RWPE2 (cell line): ENCODE data around the gene OVCA2.

Source experiments
- ATAC-seq: fragments of 200-7000 bp; cut with Tn5 transposase; 3 replicates; pipeline ENCODE4 v1.9.1; 2021; ENCODE audit warnings: low read depth
- DNase-seq: peaks from one replicate; pipeline ENCODE4 v3.0.0-alpha.2; 2020; ENCODE audit warnings: low spot score
- H3K27ac ChIP-seq: fragments of 450-650 bp; 2 replicates; pipeline ENCODE4 v1.5.1; 2017; ENCODE audit warnings: mild to moderate bottlenecking; ENCODE audit not compliant: poor library complexity, severe bottlenecking
- H3K27me3 ChIP-seq: fragments of 250-450 bp; sonication (Bioruptor Pico); 2 replicates; pipeline ENCODE4 v1.5.1; 2021; ENCODE audit warnings: mild to moderate bottlenecking, moderate library complexity; ENCODE audit not compliant: insufficient read depth, poor library complexity, severe bottlenecking
- H3K36me3 ChIP-seq: fragments of 250-450 bp; sonication (Bioruptor Pico); 2 replicates; pipeline ENCODE4 v1.5.1; 2020; ENCODE audit warnings: low read depth, mild to moderate bottlenecking, moderate library complexity
- H3K4me1 ChIP-seq: fragments of 250-450 bp; sonication (Bioruptor Pico); 2 replicates; pipeline ENCODE4 v1.5.1; 2021; ENCODE audit warnings: mild to moderate bottlenecking, moderate library complexity; ENCODE audit not compliant: insufficient read depth, poor library complexity, severe bottlenecking
- H3K4me3 ChIP-seq: fragments of 250-450 bp; sonication (Bioruptor Pico); 2 replicates; pipeline ENCODE4 v1.5.1; 2021; ENCODE audit warnings: mild to moderate bottlenecking, moderate library complexity; ENCODE audit not compliant: severe bottlenecking
- H3K9me3 ChIP-seq: fragments of 250-450 bp; sonication (Bioruptor Pico); 2 replicates; pipeline ENCODE4 v1.5.1; 2021; ENCODE audit warnings: mild to moderate bottlenecking, moderate library complexity; ENCODE audit not compliant: severe bottlenecking
- CTCF ChIP-seq: fragments of 450-650 bp; IDR thresholded peaks from one replicate; pipeline ENCODE4 v1.5.1; 2017; ENCODE audit warnings: mild to moderate bottlenecking, moderate library complexity; ENCODE audit not compliant: poor library complexity, severe bottlenecking

The OVCA2 gene

GRCh38 chr17:1995907-1996799, 45.7 kb upstream of the OVCA2 start:
- ATAC-seq: no peak

GRCh38 chr17:1996800-1997288, 45.0 kb upstream of the OVCA2 start:
- TF ChIP-seq CTCF: no peak
- Histone ChIP-seq H3K4me3 (no peak overlapping the region), H3K27ac (no peak overlapping the region), H3K9me3 (no peaks in the 10 kb centered on the region), H3K4me1 (no peaks in the 10 kb centered on the region), H3K36me3 (no peaks in the 10 kb centered on the region), H3K27me3 (no peaks in the 10 kb centered on the region)
- ATAC-seq (no peak), DNase-seq (no peak)

More at GRCh38 chr17:1995907-1996799, 45.7 kb upstream of the OVCA2 start:
- H3K4me1 ChIP-seq: no peaks in the 10 kb centered on the region
- no peaks in the 10 kb centered on the region for H3K9me3 ChIP-seq
- no peaks in the 10 kb centered on the region for H3K27me3 ChIP-seq
- no peak overlapping the region for H3K4me3 ChIP-seq
- H3K36me3 ChIP-seq: no peaks in the 10 kb centered on the region
- TF ChIP-seq CTCF: no peak
- no peak overlapping the region for H3K27ac ChIP-seq
- no peak for DNase-seq

- no peak for TF ChIP-seq CTCF
- Histone ChIP-seq H3K36me3 (no peaks in the 10 kb centered on the region), H3K27ac (no peak overlapping the region), H3K27me3 (no peaks in the 10 kb centered on the region), H3K4me1 (no peaks in the 10 kb centered on the region), H3K4me3 (no peak overlapping the region), H3K9me3 (no peaks in the 10 kb centered on the region)
- ATAC-seq (peak; percentile 44), DNase-seq (no peak)
These were observed 44.4 kb upstream of the OVCA2 start for GRCh38 chr17:1997289-1997926.

GRCh38 chr17:1997927-1998742, 43.7 kb upstream of the OVCA2 start:
- Histone ChIP-seq H3K27ac (no peak overlapping the region), H3K27me3 (no peaks in the 10 kb centered on the region), H3K36me3 (no peaks in the 10 kb centered on the region), H3K9me3 (no peaks in the 10 kb centered on the region), H3K4me1 (no peaks in the 10 kb centered on the region), H3K4me3 (no peak overlapping the region)
- TF ChIP-seq CTCF: no peak
- no peak for DNase-seq
- no peak for ATAC-seq
